HepG2 (cell line): ENCODE measurements around the gene C5orf15. TPM values are rescaled to one million over a fixed set of nuclear protein-coding genes. Genes with fewer than 3 reads are reported as not detected.

Experiments used
- ATAC-seq: fragments of 200-7000 bp; cut with Tn5 transposase; 3 replicates; pipeline ENCODE4 v1.9.1; 2020; ENCODE audit warnings: mild to moderate bottlenecking, moderate library complexity
- BruUV-seq: library from RNA; stranded (reverse); fragments of 400-500 nt; replicated peaks from 2 replicates; lab custom pipeline; 2021; lab: Mats Ljungman, UMichigan
- CTCF ChIA-PET: fragments of 300-600 bp; formaldehyde crosslinking; extraction: SDS; loops from one replicate; lab custom pipeline; 2021; ENCODE audit warnings: low total read pairs, inconsistent platforms, low intra/inter-chr PET ratio; lab: Yijun Ruan, JAX
- POLR2A ChIA-PET: fragments of 350-600 bp; sonication (Branson Sonifier 250); formaldehyde crosslinking; loops from one replicate; lab custom pipeline; 2020; ENCODE audit warnings: antibody characterized with exemption, inconsistent platforms; lab: Yijun Ruan, JAX
- DNase-seq: peaks from one replicate; pipeline ENCODE4 v3.0.0-alpha.2; 2015; ENCODE audit warnings: low spot score
- FAIRE-seq: peaks from 3 replicates; lab custom pipeline; 2011; peaks lifted over from hg19 to GRCh38; lab: Jason Lieb, UNC
- H2AFZ ChIP-seq: one replicate; pipeline ENCODE4 v1.6.1; 2011; ENCODE audit warnings: low read length, inconsistent platforms
- H3K27ac ChIP-seq: fragments of 300-600 bp; 3 replicates; pipeline ENCODE4 v1.8.0; 2011; ENCODE audit warnings: mixed run types, mild to moderate bottlenecking, mixed read lengths, low read length, inconsistent platforms; ENCODE audit not compliant: insufficient read depth; ENCODE audit errors: extremely low read length
- H3K27me3 ChIP-seq, 2 experiments: fragments of 200-600 bp in 1 of 2; 2 replicates in 1 of 2; 3 replicates in 1 of 2; pipeline versions ENCODE4 v1.6.0 to v1.8.0; 2011; ENCODE audit warnings: low read length in 2 of 2, mild to moderate bottlenecking in 2 of 2, moderate library complexity in 2 of 2, inconsistent platforms in 1 of 2; ENCODE audit not compliant: insufficient read depth in 2 of 2, control insufficient read depth in 1 of 2
- H3K36me3 ChIP-seq, 2 experiments: fragments of 200-600 bp in 1 of 2; replicated peaks in 1 of 2; 2 replicates in 1 of 2; 3 replicates in 1 of 2; pipeline versions ENCODE4 v1.5.1 to v1.8.0; 2011; ENCODE audit warnings: low read length in 2 of 2, inconsistent platforms in 1 of 2; ENCODE audit not compliant: insufficient read depth in 2 of 2, control insufficient read depth in 1 of 2
- H3K4me1 ChIP-seq: 2 replicates; pipeline ENCODE4 v1.5.1; 2012; ENCODE audit warnings: low read length, inconsistent platforms; ENCODE audit not compliant: insufficient read depth
- H3K4me2 ChIP-seq: 2 replicates; pipeline ENCODE4 v1.6.0; 2011; ENCODE audit warnings: low read depth, low read length, inconsistent platforms
- H3K4me3 ChIP-seq, 3 experiments: fragments of 200-600 bp in 1 of 3; sonication (generic), shearing (Covaris generic) in 1 of 3; replicated peaks in 1 of 3; 2 replicates each; pipeline ENCODE4 v1.5.1; 2011 to 2016; ENCODE audit warnings: low read length in 3 of 3, inconsistent platforms in 2 of 3, low read depth in 2 of 3, mild to moderate bottlenecking in 2 of 3, control low read depth in 1 of 3, mixed read lengths in 1 of 3; ENCODE audit not compliant: insufficient read depth in 1 of 3
- H3K79me2 ChIP-seq: one replicate; pipeline ENCODE4 v1.6.1; 2011; ENCODE audit warnings: low read length, inconsistent platforms; ENCODE audit not compliant: insufficient read depth
- H3K9ac ChIP-seq: 2 replicates; pipeline ENCODE4 v1.6.0; 2011; ENCODE audit warnings: mild to moderate bottlenecking, low read depth, low read length, inconsistent platforms; ENCODE audit not compliant: insufficient read depth
- H3K9me3 ChIP-seq: 2 replicates; pipeline ENCODE4 v1.5.1; 2012; ENCODE audit warnings: mild to moderate bottlenecking, low read length
- H4K20me1 ChIP-seq: 2 replicates; pipeline ENCODE4 v1.6.0; 2011; ENCODE audit warnings: inconsistent platforms, mild to moderate bottlenecking, low read length, moderate library complexity; ENCODE audit not compliant: insufficient read depth
- AKNA ChIP-seq: sonication (generic); formaldehyde crosslinking; IDR thresholded peaks from 2 replicates; pipeline ENCODE4 v1.4.0; 2020; ENCODE audit warnings: missing genetic modification reagents, borderline replicate concordance
- CEBPZ ChIP-seq: IDR thresholded peaks from 2 replicates; pipeline ENCODE4 v1.6.1; 2012; ENCODE audit warnings: low read length, improper control_type of control experiment
- KDM1A ChIP-seq: IDR thresholded peaks from 2 replicates; pipeline ENCODE4 v1.6.1; 2016; ENCODE audit warnings: missing compliant biosample characterization
- NR3C1 ChIP-seq: sonication (generic); formaldehyde crosslinking; IDR thresholded peaks from 2 replicates; pipeline ENCODE4 v1.4.0; 2020; ENCODE audit warnings: missing genetic modification reagents
- SMARCC2 ChIP-seq: fragments of 450-650 bp; IDR thresholded peaks from 2 replicates; pipeline ENCODE4 v1.6.1; 2017; ENCODE audit warnings: antibody characterized with exemption, mild to moderate bottlenecking
- ZNF180 ChIP-seq: sonication (generic); formaldehyde crosslinking; IDR thresholded peaks from 2 replicates; pipeline ENCODE4 v1.4.0; 2020; ENCODE audit warnings: low read depth, missing genetic modification reagents, borderline replicate concordance
- ZNF598 ChIP-seq: sonication (generic); formaldehyde crosslinking; IDR thresholded peaks from 2 replicates; pipeline ENCODE4 v1.5.1; 2020; ENCODE audit warnings: mild to moderate bottlenecking, missing genetic modification reagents, borderline replicate concordance
- ZNF879 ChIP-seq: sonication (generic); formaldehyde crosslinking; IDR thresholded peaks from 2 replicates; pipeline ENCODE4 v1.8.1; 2023; ENCODE audit warnings: missing genetic modification reagents
- WGBS: methylation state at CpG from one replicate; pipeline ENCODE4 v1.1.6; 2017; ENCODE audit warnings: low lambda C conversion rate; 5-methylcytosine and 5-hydroxymethylcytosine counted together
- in situ Hi-C: cut with HindIII; loops from 2 replicates; pipeline ENCODE4 v1.10.0; 2017; ENCODE audit warnings: low pct_unique_long_range_greater_than_20kb; ENCODE audit not compliant: extremely low pct_ligation_motif_present
- intact Hi-C: fragments of 100-400 bp; cut with micrococcal nuclease; formaldehyde crosslinking; loops from one replicate; pipeline ENCODE4 v1.10.0; 2022; ENCODE audit not compliant: unreplicated experiment
- polyA plus RNA-seq, 8 experiments: library from polyadenylated mRNA; depleted of rRNA in 3 of 8; stranded (reverse) in 7 of 8; unstranded in 1 of 8; fragments of >200 nt; fragmentation: Illumina TruSeq in 4 of 8; extraction: Trizol in 4 of 8; gene quantifications; 2 replicates each; pipeline versions ENCODE4 v1.2.1 to v1.2.3, GENCODE V29; 2011 to 2016; ENCODE audit warnings: low read depth in 4 of 8, missing spikeins in 1 of 8, mixed read lengths in 1 of 8; ENCODE audit not compliant: insufficient read depth in 1 of 8
- total RNA-seq, 5 experiments: library from RNA; depleted of rRNA; stranded (reverse); fragments of >200 nt; fragmentation: Illumina TruSeq; extraction: Trizol; gene quantifications; 2 replicates each; pipeline ENCODE4 v1.2.3, GENCODE V29; 2016; ENCODE audit warnings: low read depth in 1 of 5

Gene C5orf15
- total and polyA plus RNA-seq, 2 of the 13 experiments (the other 11 are each of a cell fraction or from before 2014, with no cell fraction given), result 58.5 to 82.7 TPM

GRCh38 chr5:133921979-133922378 lies 46.4 kb downstream of the C5orf15 start:
- no peak overlapping the region for H3K4me3 ChIP-seq
- 34% methylated on average over 5 of the region's 5 CpGs for WGBS
- H3K27ac ChIP-seq, result no peak overlapping the region
- FAIRE-seq (no peak), ATAC-seq (no peak), DNase-seq (no peak)
- peaks cover 6 to 33% of the 10 kb centered on the region in 2 experiments; a peak in 4 of 5 replicates for H3K27me3 ChIP-seq
- TF ChIP-seq KDM1A, result no peak
- TF ChIP-seq ZNF180 (CRISPR knock-in tag), result no peak
- TF ChIP-seq ZNF879, result no peak
- TF ChIP-seq CEBPZ, result no peak
- no peak for TF ChIP-seq SMARCC2
- no peak for TF ChIP-seq NR3C1 (CRISPR knock-in tag)
- TF ChIP-seq AKNA, result no peak
- TF ChIP-seq ZNF598 (CRISPR knock-in tag), result no peak
- H3K4me2 ChIP-seq, result no peak overlapping the region
- no peaks in the 10 kb centered on the region for H3K36me3 ChIP-seq
- POLR2A ChIA-PET, result no interaction called here
- CTCF ChIA-PET, result no interaction called here
- no peaks in the 10 kb centered on the region for H3K79me2 ChIP-seq
- no peak overlapping the region for H2AFZ ChIP-seq
- BruUV-seq, result no TSS peak
- H3K4me1 ChIP-seq, result peaks cover 10% of the 10 kb centered on the region; the same call in 1 of the 2 replicates
- H3K9me3 ChIP-seq, result no peaks in the 10 kb centered on the region
- intact Hi-C loops (no loop called here), in situ Hi-C loops (no loop called here)
- no peaks in the 10 kb centered on the region for H4K20me1 ChIP-seq
- H3K9ac ChIP-seq, result no peak overlapping the region
